Urothelium cell line (cell line): ENCODE data around the gene GOLGA8F.
"Not testable (repeated sequence)": the region's sequence is repeated elsewhere in the genome, so short reads cannot be mapped to it uniquely, and the experiment has no call there.

ENCODE experiments used
- DNase-seq: peaks from one replicate; pipeline ENCODE4 v3.0.0; 2011; ENCODE audit warnings: low spot score, mixed read lengths
- FAIRE-seq: peaks from 2 replicates; lab custom pipeline; 2011; peaks lifted over from hg19 to GRCh38; lab: Jason Lieb, UNC

The GOLGA8F gene

GRCh38 chr15:28378364-28378763 is at the start of gene GOLGA8F:
GOLGA8F (plus strand) TSS chr15:28378664; CDS start chr15:28378762, 98 bp downstream.
- not testable (repeated sequence) for FAIRE-seq, DNase-seq

GRCh38 chr15:28357984-28358383 is 20.5 kb upstream of the GOLGA8F start, which contains the start of gene GOLGA6L24:
GOLGA6L24 (minus strand) TSS chr15:28358084; CDS start chr15:28358023, 61 bp downstream.
- not testable (repeated sequence) for DNase-seq, FAIRE-seq

- DNase-seq, FAIRE-seq: not testable (repeated sequence)
Measured at GRCh38 chr15:28365502-28365901, 13.0 kb upstream of the GOLGA8F start.

GRCh38 chr15:28380053-28380452 is 1.6 kb downstream of the GOLGA8F start:
- not testable (repeated sequence) for DNase-seq, FAIRE-seq

- DNase-seq: not testable (repeated sequence)
Measured at GRCh38 chr15:28396022-28396421, 17.6 kb downstream of the GOLGA8F start.

GRCh38 chr15:28402774-28403435 is 24.4 kb downstream of the GOLGA8F start:
- FAIRE-seq, DNase-seq: not testable (repeated sequence)

More at GRCh38 chr15:28396022-28396421, 17.6 kb downstream of the GOLGA8F start:
- not testable (repeated sequence) for FAIRE-seq

GRCh38 chr15:28420470-28420869 is 42.0 kb downstream of the GOLGA8F start:
- not testable (repeated sequence) for FAIRE-seq

GRCh38 chr15:28435594-28435993 is 57.1 kb downstream of the GOLGA8F start:
- not testable (repeated sequence) for FAIRE-seq

More at GRCh38 chr15:28420470-28420869, 42.0 kb downstream of the GOLGA8F start:
- DNase-seq: not testable (repeated sequence)

More at GRCh38 chr15:28435594-28435993, 57.1 kb downstream of the GOLGA8F start:
- DNase-seq: not testable (repeated sequence)
